DMS114 treated with DMSO at 0.1 percent for 48 hours (cell line): ENCODE data around the gene XAGE1B.
"Not testable (repeated sequence)": the region's sequence is repeated elsewhere in the genome, so short reads cannot be mapped to it uniquely, and the experiment has no call there.

Experiments
- DNase-seq: peaks from one replicate; lab custom pipeline; 2025; ENCODE audit not compliant: unreplicated experiment; lab: John Stamatoyannopoulos, UW

The XAGE1B gene

GRCh38 chrX:52516987-52517325 is at the start of gene XAGE1B:
Gene XAGE1B (minus strand): TSS chrX:52517063. CDS start chrX:52515527, 1,536 bp downstream.
- not testable (repeated sequence) for DNase-seq

GRCh38 chrX:52563105-52563504 is 46.2 kb upstream of the XAGE1B start:
- no peak for DNase-seq

- no peak for DNase-seq
Measured at GRCh38 chrX:52558140-52558539, 41.3 kb upstream of the XAGE1B start.

GRCh38 chrX:52556741-52557140 is 39.9 kb upstream of the XAGE1B start:
- DNase-seq = no peak

- DNase-seq = no peak
Measured at GRCh38 chrX:52553995-52554642, 37.3 kb upstream of the XAGE1B start.

GRCh38 chrX:52548769-52549168 is 31.9 kb upstream of the XAGE1B start:
- not testable (repeated sequence) for DNase-seq

GRCh38 chrX:52544147-52544840 is 27.4 kb upstream of the XAGE1B start:
- DNase-seq = no peak

GRCh38 chrX:52542311-52542710 is 25.4 kb upstream of the XAGE1B start:
- DNase-seq = no peak

GRCh38 chrX:52541051-52541450 is 24.2 kb upstream of the XAGE1B start:
- DNase-seq = not testable (repeated sequence)

GRCh38 chrX:52516110-52516986 is 515 bp downstream of the XAGE1B start:
- not testable (repeated sequence) for DNase-seq

- DNase-seq = not testable (repeated sequence)
Measured at GRCh38 chrX:52511126-52511525, 5.7 kb downstream of the XAGE1B start.

GRCh38 chrX:52509916-52510315 is 6.9 kb downstream of the XAGE1B start:
- DNase-seq = no peak

- no peak for DNase-seq
Measured at GRCh38 chrX:52507331-52507730, 9.5 kb downstream of the XAGE1B start.

GRCh38 chrX:52504551-52504950 is 12.3 kb downstream of the XAGE1B start:
- DNase-seq = no peak

GRCh38 chrX:52501362-52501761 is 15.5 kb downstream of the XAGE1B start:
- DNase-seq = not testable (repeated sequence)

GRCh38 chrX:52496419-52496772 is 20.5 kb downstream of the XAGE1B start:
- DNase-seq = not testable (repeated sequence)

- not testable (repeated sequence) for DNase-seq
Measured at GRCh38 chrX:52495545-52496418, 21.1 kb downstream of the XAGE1B start, which contains the start of gene XAGE1A. Gene XAGE1A (plus strand): TSS chrX:52495808. CDS start chrX:52497362, 1,554 bp downstream.

- DNase-seq = not testable (repeated sequence)
Measured at GRCh38 chrX:52471301-52471700, 45.6 kb downstream of the XAGE1B start.
